ENCODE measurements around the gene DSG2. TPM values are rescaled to one million over a fixed set of nuclear protein-coding genes. Genes with fewer than 3 reads are reported as not detected.

DSG2 gene
- total RNA-seq, 2 donors from 2014 or later, result 311 to 330 TPM

Other genes starting within 250 kb of the DSG2 start
- not detected for gene DSG1, start 180.0 kb upstream of the DSG2 start, total RNA-seq
- gene DSG4, start 121.4 kb upstream of the DSG2 start, total RNA-seq, result under 1 TPM; 0.11 to 0.12 TPM
- under 1 TPM; 0.15 to 0.20 TPM for gene DSG3, start 50.4 kb upstream of the DSG2 start, total RNA-seq
- 1 to 10 TPM; 1.2 to 1.9 TPM for gene TTR, start 93.7 kb downstream of the DSG2 start, total RNA-seq
- 1 to 10 TPM; 5.2 to 6.0 TPM for gene B4GALT6, start 186.4 kb downstream of the DSG2 start, total RNA-seq

Measured in left colon (tissue), 2 donors.